HEK293T (cell line): Measurements from ENCODE around the gene CRYBG1.

ENCODE experiments used
- CTCF ChIA-PET: fragments of 350-600 bp; formaldehyde crosslinking; extraction: SDS; loops from one replicate; lab custom pipeline; 2021; ENCODE audit warnings: antibody characterized with exemption, inconsistent platforms; lab: Yijun Ruan, JAX
- POLR2A ChIA-PET: fragments of 350-600 bp; formaldehyde crosslinking; extraction: SDS; loops from one replicate; lab custom pipeline; 2020; ENCODE audit warnings: antibody characterized with exemption, inconsistent platforms; lab: Yijun Ruan, JAX
- DNase-seq: peaks from one replicate; pipeline ENCODE4 v3.0.0; 2012; ENCODE audit warnings: mixed read lengths; ENCODE audit errors: extremely low spot score
- ARNT ChIP-seq: fragments of 450-650 bp; IDR thresholded peaks from 2 replicates; pipeline ENCODE4 v1.6.1; 2017; ENCODE audit warnings: mild to moderate bottlenecking
- BHLHE40 ChIP-seq: fragments of 450-650 bp; IDR thresholded peaks from 2 replicates; pipeline ENCODE4 v1.6.1; 2016; ENCODE audit warnings: mild to moderate bottlenecking, moderate library complexity, borderline replicate concordance
- CTBP1 ChIP-seq: fragments of 450-650 bp; IDR thresholded peaks from 2 replicates; pipeline ENCODE4 v1.6.1; 2016; ENCODE audit warnings: borderline replicate concordance
- ELF4 ChIP-seq: fragments of 450-650 bp; IDR thresholded peaks from 2 replicates; pipeline ENCODE4 v1.6.1; 2017; ENCODE audit warnings: antibody characterized with exemption
- FOXA1 ChIP-seq: fragments of 450-650 bp; IDR thresholded peaks from 2 replicates; pipeline ENCODE4 v1.6.1; 2016; ENCODE audit warnings: mild to moderate bottlenecking
- FOXK2 ChIP-seq: fragments of 450-650 bp; IDR thresholded peaks from 2 replicates; pipeline ENCODE4 v1.6.1; 2016; ENCODE audit warnings: mild to moderate bottlenecking
- FOXM1 ChIP-seq: fragments of 450-650 bp; IDR thresholded peaks from 2 replicates; pipeline ENCODE4 v1.6.1; 2017; ENCODE audit warnings: mild to moderate bottlenecking, borderline replicate concordance
- HDGF ChIP-seq: fragments of 450-650 bp; IDR thresholded peaks from 2 replicates; pipeline ENCODE4 v1.6.1; 2017; ENCODE audit warnings: antibody characterized with exemption, borderline replicate concordance
- L3MBTL2 ChIP-seq: fragments of 450-650 bp; conservative IDR thresholded peaks from 2 replicates; pipeline ENCODE4 v1.6.1; 2016; ENCODE audit warnings: mild to moderate bottlenecking
- LEF1 ChIP-seq: fragments of 450-650 bp; IDR thresholded peaks from 2 replicates; pipeline ENCODE4 v1.6.1; 2017; ENCODE audit warnings: mild to moderate bottlenecking, borderline replicate concordance
- NFRKB ChIP-seq: fragments of 450-650 bp; IDR thresholded peaks from 2 replicates; pipeline ENCODE4 v1.6.1; 2016; ENCODE audit warnings: mild to moderate bottlenecking, moderate library complexity
- PKNOX1 ChIP-seq: fragments of 450-650 bp; IDR thresholded peaks from 2 replicates; pipeline ENCODE4 v1.6.1; 2016
- SP1 ChIP-seq: fragments of 450-650 bp; IDR thresholded peaks from 2 replicates; pipeline ENCODE4 v1.6.1; 2017
- SUZ12 ChIP-seq: fragments of 450-650 bp; IDR thresholded peaks from 2 replicates; pipeline ENCODE4 v1.6.1; 2016; ENCODE audit warnings: mild to moderate bottlenecking
- TARDBP ChIP-seq: fragments of 450-650 bp; IDR thresholded peaks from 2 replicates; pipeline ENCODE4 v1.6.1; 2016
- ZNF384 ChIP-seq: fragments of 450-650 bp; IDR thresholded peaks from 2 replicates; pipeline ENCODE4 v1.6.1; 2016

Gene CRYBG1

GRCh38 chr6:106466211-106466610 is 105.7 kb downstream of the CRYBG1 start:
- TF ChIP-seq CTBP1 (no peak), SP1 (no peak), LEF1 (no peak), FOXM1 (no peak), ELF4 (no peak), NFRKB (no peak), SUZ12 (no peak), TARDBP (no peak), ZNF384 (no peak), FOXA1 (no peak), BHLHE40 (no peak), PKNOX1 (no peak), HDGF (no peak), ARNT (no peak), L3MBTL2 (no peak)
- POLR2A ChIA-PET: no interaction called here
- DNase-seq: no peak
- CTCF ChIA-PET: interaction anchor here (1.0 to 1.9 kb wide), 2 partner anchors 9 to 531 kb away, joined by 4 to 5 read pairs; no protein-coding TSS in a partner anchor

- TF ChIP-seq LEF1: no peak
- TF ChIP-seq ELF4: no peak
- TF ChIP-seq TARDBP: no peak
- no peak for TF ChIP-seq PKNOX1
- TF ChIP-seq FOXK2: no peak
- no peak for TF ChIP-seq CTBP1
- no peak for TF ChIP-seq FOXA1
- TF ChIP-seq HDGF: no peak
- no peak for TF ChIP-seq NFRKB
- no peak for TF ChIP-seq L3MBTL2
- TF ChIP-seq SUZ12: no peak
- no peak for TF ChIP-seq BHLHE40
- no peak for TF ChIP-seq ZNF384
- TF ChIP-seq ARNT: no peak
- TF ChIP-seq FOXM1: no peak
- TF ChIP-seq SP1: no peak
- DNase-seq: no peak
- ChIA-PET CTCF (no interaction called here), POLR2A (no interaction called here)
Observed at GRCh38 chr6:106468935-106469334, 108.4 kb downstream of the CRYBG1 start.

- no peak for DNase-seq
- POLR2A ChIA-PET: no interaction called here
- CTCF ChIA-PET: no interaction called here
- TF ChIP-seq NFRKB (no peak), ZNF384 (no peak), TARDBP (no peak), FOXK2 (no peak), BHLHE40 (no peak), SP1 (no peak), FOXM1 (no peak)
Observed at GRCh38 chr6:106469882-106470281, 109.4 kb downstream of the CRYBG1 start.

GRCh38 chr6:106470316-106470715 is 109.8 kb downstream of the CRYBG1 start:
- ChIA-PET CTCF (no interaction called here), POLR2A (no interaction called here)
- TF ChIP-seq BHLHE40 (no peak), NFRKB (no peak), LEF1 (no peak), L3MBTL2 (no peak), FOXA1 (no peak), FOXK2 (no peak), TARDBP (no peak), SUZ12 (no peak), SP1 (no peak), ARNT (no peak), CTBP1 (no peak), FOXM1 (no peak), ELF4 (no peak), ZNF384 (no peak), HDGF (no peak), PKNOX1 (no peak)
- DNase-seq: no peak

- POLR2A ChIA-PET: no interaction called here
- DNase-seq: no peak
- no peak for TF ChIP-seq FOXA1
- no peak for TF ChIP-seq SP1
- no peak for TF ChIP-seq ELF4
- no peak for TF ChIP-seq TARDBP
- no peak for TF ChIP-seq FOXM1
- TF ChIP-seq LEF1: no peak
- TF ChIP-seq BHLHE40: no peak
- CTCF ChIA-PET: no interaction called here
Observed at GRCh38 chr6:106470811-106471210, 110.3 kb downstream of the CRYBG1 start.

- POLR2A ChIA-PET: no interaction called here
- no peak for TF ChIP-seq HDGF
- no peak for TF ChIP-seq NFRKB
- no peak for TF ChIP-seq ELF4
- no peak for TF ChIP-seq SUZ12
- TF ChIP-seq ARNT: no peak
- no peak for TF ChIP-seq FOXA1
- no peak for TF ChIP-seq PKNOX1
- no peak for TF ChIP-seq TARDBP
- TF ChIP-seq CTBP1: no peak
- TF ChIP-seq FOXM1: no peak
- TF ChIP-seq SP1: no peak
- TF ChIP-seq BHLHE40: no peak
- no peak for TF ChIP-seq FOXK2
- CTCF ChIA-PET: no interaction called here
- DNase-seq: no peak
Observed at GRCh38 chr6:106473812-106474211, 113.3 kb downstream of the CRYBG1 start.
